DND-41 (cell line): Measurements from ENCODE around the gene TMEM163.

Experiments
- ATAC-seq: fragments of 200-7000 bp; cut with Tn5 transposase; 3 replicates; pipeline ENCODE4 v1.9.1; 2021; ENCODE audit warnings: low read depth; ENCODE audit not compliant: insufficient read depth
- DNase-seq: peaks from one replicate; pipeline ENCODE4 v3.0.0-alpha.2; 2020
- H2AFZ ChIP-seq: 2 replicates; pipeline ENCODE4 v1.6.0; 2012; ENCODE audit warnings: low read depth, low read length
- H3K27ac ChIP-seq: 2 replicates; pipeline ENCODE4 v1.5.1; 2012; ENCODE audit warnings: low read length, inconsistent platforms
- H3K27me3 ChIP-seq: fragments of 200-600 bp; sonication (generic); 2 replicates; pipeline ENCODE4 v1.6.0; 2012; ENCODE audit warnings: low read length, mild to moderate bottlenecking, inconsistent platforms; ENCODE audit not compliant: insufficient read depth, poor library complexity
- H3K36me3 ChIP-seq: 2 replicates; pipeline ENCODE4 v1.5.1; 2012; ENCODE audit warnings: low read length, inconsistent platforms; ENCODE audit not compliant: insufficient read depth
- H3K4me1 ChIP-seq: 2 replicates; pipeline ENCODE4 v1.5.1; 2012; ENCODE audit warnings: mild to moderate bottlenecking, low read length; ENCODE audit not compliant: insufficient read depth
- H3K4me2 ChIP-seq: 2 replicates; pipeline ENCODE4 v1.6.0; 2012; ENCODE audit warnings: mild to moderate bottlenecking, moderate library complexity, low read length, inconsistent platforms; ENCODE audit not compliant: insufficient read depth
- H3K4me3 ChIP-seq, 2 experiments: fragments of 200-600 bp in 1 of 2; shearing (Covaris generic) in 1 of 2; 2 replicates each; pipeline ENCODE4 v1.5.1; 2012 to 2016; ENCODE audit warnings: inconsistent platforms in 2 of 2, low read length in 2 of 2, mild to moderate bottlenecking in 2 of 2, low read depth in 1 of 2, moderate library complexity in 1 of 2
- H3K79me2 ChIP-seq: 2 replicates; pipeline ENCODE4 v1.6.0; 2012; ENCODE audit warnings: low read length, inconsistent platforms; ENCODE audit not compliant: insufficient read depth
- H3K9ac ChIP-seq: 2 replicates; pipeline ENCODE4 v1.6.0; 2012; ENCODE audit warnings: low read depth, mild to moderate bottlenecking, inconsistent platforms, low read length, moderate library complexity
- H3K9me3 ChIP-seq: 2 replicates; pipeline ENCODE4 v1.5.1; 2012; ENCODE audit warnings: low read length, moderate library complexity, mild to moderate bottlenecking, inconsistent platforms; ENCODE audit not compliant: insufficient read depth, severe bottlenecking
- H4K20me1 ChIP-seq: 2 replicates; pipeline ENCODE4 v1.6.0; 2012; ENCODE audit warnings: low read length; ENCODE audit not compliant: insufficient read depth
- EZH2 ChIP-seq: IDR thresholded peaks from 3 replicates; pipeline ENCODE4 v1.6.1; 2012; ENCODE audit warnings: borderline replicate concordance, low read depth, mild to moderate bottlenecking, moderate library complexity, low read length, inconsistent platforms; ENCODE audit not compliant: severe bottlenecking
- TF ChIP-seq, protein P1 (sequence below): IDR thresholded peaks from 2 replicates; pipeline ENCODE4 v1.5.1; 2012; ENCODE audit warnings: borderline replicate concordance, low read length, moderate library complexity, mild to moderate bottlenecking; ENCODE audit not compliant: poor library complexity, severe bottlenecking; ENCODE audit errors: extremely low read depth

TMEM163 gene

GRCh38 chr2:134689315-134689714 is 29.5 kb downstream of the TMEM163 start:
- no peak for DNase-seq
- Histone ChIP-seq H3K4me3 (no peak overlapping the region), H3K9ac (no peak overlapping the region), H3K27ac (no peak overlapping the region), H3K36me3 (no peaks in the 10 kb centered on the region), H3K4me1 (no peaks in the 10 kb centered on the region), H2AFZ (no peak overlapping the region), H3K9me3 (no peaks in the 10 kb centered on the region), H4K20me1 (no peaks in the 10 kb centered on the region), H3K4me2 (no peak overlapping the region), H3K79me2 (no peaks in the 10 kb centered on the region), H3K27me3 (no peaks in the 10 kb centered on the region)
- no peak for ATAC-seq
- TF ChIP-seq, protein P1, sequence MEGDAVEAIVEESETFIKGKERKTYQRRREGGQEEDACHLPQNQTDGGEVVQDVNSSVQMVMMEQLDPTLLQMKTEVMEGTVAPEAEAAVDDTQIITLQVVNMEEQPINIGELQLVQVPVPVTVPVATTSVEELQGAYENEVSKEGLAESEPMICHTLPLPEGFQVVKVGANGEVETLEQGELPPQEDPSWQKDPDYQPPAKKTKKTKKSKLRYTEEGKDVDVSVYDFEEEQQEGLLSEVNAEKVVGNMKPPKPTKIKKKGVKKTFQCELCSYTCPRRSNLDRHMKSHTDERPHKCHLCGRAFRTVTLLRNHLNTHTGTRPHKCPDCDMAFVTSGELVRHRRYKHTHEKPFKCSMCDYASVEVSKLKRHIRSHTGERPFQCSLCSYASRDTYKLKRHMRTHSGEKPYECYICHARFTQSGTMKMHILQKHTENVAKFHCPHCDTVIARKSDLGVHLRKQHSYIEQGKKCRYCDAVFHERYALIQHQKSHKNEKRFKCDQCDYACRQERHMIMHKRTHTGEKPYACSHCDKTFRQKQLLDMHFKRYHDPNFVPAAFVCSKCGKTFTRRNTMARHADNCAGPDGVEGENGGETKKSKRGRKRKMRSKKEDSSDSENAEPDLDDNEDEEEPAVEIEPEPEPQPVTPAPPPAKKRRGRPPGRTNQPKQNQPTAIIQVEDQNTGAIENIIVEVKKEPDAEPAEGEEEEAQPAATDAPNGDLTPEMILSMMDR = no peak
- TF ChIP-seq EZH2 = no peak

GRCh38 chr2:134685967-134686366 is 32.8 kb downstream of the TMEM163 start:
- H3K4me2 ChIP-seq = no peak overlapping the region
- no peak for DNase-seq
- H3K9ac ChIP-seq = no peak overlapping the region
- no peak for TF ChIP-seq EZH2
- TF ChIP-seq, protein P1 = no peak
- no peaks in the 10 kb centered on the region for H3K4me1 ChIP-seq
- no peak overlapping the region for H2AFZ ChIP-seq
- H3K36me3 ChIP-seq = no peaks in the 10 kb centered on the region
- no peaks in the 10 kb centered on the region for H3K9me3 ChIP-seq
- no peak overlapping the region for H3K27ac ChIP-seq
- no peak overlapping the region for H3K4me3 ChIP-seq
- H4K20me1 ChIP-seq = no peaks in the 10 kb centered on the region
- H3K79me2 ChIP-seq = no peaks in the 10 kb centered on the region
- no peak for ATAC-seq
- H3K27me3 ChIP-seq = no peaks in the 10 kb centered on the region

GRCh38 chr2:134683561-134684112 is 35.2 kb downstream of the TMEM163 start:
- H3K27me3 ChIP-seq = no peaks in the 10 kb centered on the region
- ATAC-seq (no peak), DNase-seq (no peak)
- no peak overlapping the region for H3K4me3 ChIP-seq
- H3K9me3 ChIP-seq = no peaks in the 10 kb centered on the region
- H3K79me2 ChIP-seq = no peaks in the 10 kb centered on the region
- TF ChIP-seq EZH2 = no peak
- TF ChIP-seq, protein P1 = no peak
- no peak overlapping the region for H3K9ac ChIP-seq
- no peak overlapping the region for H3K4me2 ChIP-seq
- H4K20me1 ChIP-seq = no peaks in the 10 kb centered on the region
- H3K36me3 ChIP-seq = no peaks in the 10 kb centered on the region
- H2AFZ ChIP-seq = no peak overlapping the region
- peaks cover 9% of the 10 kb centered on the region for H3K4me1 ChIP-seq
- H3K27ac ChIP-seq = no peak overlapping the region

- peaks cover 9% of the 10 kb centered on the region for H3K4me1 ChIP-seq
- no peak overlapping the region for H3K27ac ChIP-seq
- TF ChIP-seq, protein P1 = no peak
- TF ChIP-seq EZH2 = no peak
- H3K4me2 ChIP-seq = no peak overlapping the region
- H3K4me3 ChIP-seq = no peak overlapping the region
- H2AFZ ChIP-seq = no peak overlapping the region
- no peaks in the 10 kb centered on the region for H3K79me2 ChIP-seq
- DNase-seq = no peak
- H4K20me1 ChIP-seq = no peaks in the 10 kb centered on the region
- H3K9me3 ChIP-seq = no peaks in the 10 kb centered on the region
- no peaks in the 10 kb centered on the region for H3K27me3 ChIP-seq
- no peak for ATAC-seq
- H3K36me3 ChIP-seq = no peaks in the 10 kb centered on the region
- no peak overlapping the region for H3K9ac ChIP-seq
Observed at GRCh38 chr2:134682726-134683125, 36.1 kb downstream of the TMEM163 start.
